OCI-LY7 (cell line): ENCODE data around the gene RNF7.
"Not testable (repeated sequence)": the region's sequence is repeated elsewhere in the genome, so short reads cannot be mapped to it uniquely, and the experiment has no call there.

ENCODE experiments used
- EZH2phosphoT487 ChIP-seq: fragments of 200-600 bp; sonication (generic); IDR thresholded peaks from 2 replicates; pipeline ENCODE4 v1.6.1; 2018; ENCODE audit warnings: low read depth, borderline replicate concordance, mild to moderate bottlenecking, mixed run types, antibody characterized with exemption, low read length, moderate library complexity, mixed read lengths
- TF ChIP-seq, protein P1 (sequence below): fragments of 200-600 bp; sonication (generic); conservative IDR thresholded peaks from 2 replicates; pipeline ENCODE4 v1.5.1; 2014; ENCODE audit warnings: mild to moderate bottlenecking, antibody characterized with exemption, low read length, moderate library complexity, mixed read lengths

DNA sequence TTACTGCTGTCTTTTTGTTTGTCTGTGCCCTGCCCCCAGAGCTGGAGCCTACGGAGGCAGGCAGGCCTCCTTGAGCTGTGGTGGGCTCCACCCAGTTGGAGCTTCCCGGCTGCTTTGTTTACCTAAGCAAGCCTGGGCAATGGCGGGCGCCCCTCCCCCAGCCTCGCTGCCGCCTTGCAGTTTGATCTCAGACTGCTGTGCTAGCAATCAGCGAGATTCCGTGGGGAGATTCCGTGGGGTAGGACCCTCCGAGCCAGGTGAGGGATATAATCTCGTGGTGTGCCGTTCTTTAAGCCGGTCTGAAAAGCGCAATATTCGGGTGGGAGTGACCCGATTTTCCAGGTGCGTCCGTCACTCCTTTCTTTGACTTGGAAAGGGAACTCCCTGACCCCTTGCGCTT lies 24.5 kb downstream of the RNF7 start:
- TF ChIP-seq, protein P1, sequence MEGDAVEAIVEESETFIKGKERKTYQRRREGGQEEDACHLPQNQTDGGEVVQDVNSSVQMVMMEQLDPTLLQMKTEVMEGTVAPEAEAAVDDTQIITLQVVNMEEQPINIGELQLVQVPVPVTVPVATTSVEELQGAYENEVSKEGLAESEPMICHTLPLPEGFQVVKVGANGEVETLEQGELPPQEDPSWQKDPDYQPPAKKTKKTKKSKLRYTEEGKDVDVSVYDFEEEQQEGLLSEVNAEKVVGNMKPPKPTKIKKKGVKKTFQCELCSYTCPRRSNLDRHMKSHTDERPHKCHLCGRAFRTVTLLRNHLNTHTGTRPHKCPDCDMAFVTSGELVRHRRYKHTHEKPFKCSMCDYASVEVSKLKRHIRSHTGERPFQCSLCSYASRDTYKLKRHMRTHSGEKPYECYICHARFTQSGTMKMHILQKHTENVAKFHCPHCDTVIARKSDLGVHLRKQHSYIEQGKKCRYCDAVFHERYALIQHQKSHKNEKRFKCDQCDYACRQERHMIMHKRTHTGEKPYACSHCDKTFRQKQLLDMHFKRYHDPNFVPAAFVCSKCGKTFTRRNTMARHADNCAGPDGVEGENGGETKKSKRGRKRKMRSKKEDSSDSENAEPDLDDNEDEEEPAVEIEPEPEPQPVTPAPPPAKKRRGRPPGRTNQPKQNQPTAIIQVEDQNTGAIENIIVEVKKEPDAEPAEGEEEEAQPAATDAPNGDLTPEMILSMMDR, result not testable (repeated sequence)
- TF ChIP-seq EZH2phosphoT487, result not testable (repeated sequence)
